ENCODE measurements around the gene SRGAP3.

Gene SRGAP3

DNA sequence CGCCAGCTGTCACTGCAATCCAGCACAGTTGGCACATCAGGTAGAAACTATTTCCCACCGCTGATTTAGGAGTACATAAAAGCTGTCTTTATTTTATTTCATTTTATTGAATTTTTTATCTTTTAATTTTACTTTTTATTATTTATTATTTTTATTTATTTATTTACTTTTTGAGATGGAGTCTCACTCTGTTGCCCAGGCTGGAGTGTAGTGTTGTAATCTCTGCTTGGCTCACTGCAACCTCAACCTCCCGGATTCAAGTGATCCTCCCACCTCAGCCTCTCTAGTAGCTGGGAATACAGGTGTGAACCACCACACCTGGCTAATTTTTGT lies 31.0 kb downstream of the SRGAP3 start:
- no peak overlapping the region for H3K27ac ChIP-seq (ENCODE audit: insufficient read depth in 1 of 2, low read depth in 1 of 2, low read length in 2 of 2, poor library complexity in 1 of 2, severe bottlenecking in 2 of 2)
- H3K4me3 ChIP-seq (ENCODE audit: control insufficient read depth in 1 of 7, extremely low read depth in 1 of 7, insufficient read depth in 4 of 7, low read depth in 2 of 7, low read length in 6 of 7), result no peak overlapping the region
- no CpG with 5 or more reads among the region's 3 CpGs for WGBS (ENCODE audit: insufficient coverage)
- CTCF ChIA-PET, result no interaction called here
- no peak for DNase-seq
- no peaks in the 10 kb centered on the region for H3K9me3 ChIP-seq (ENCODE audit: control extremely low read depth in 1 of 5, control insufficient read depth in 4 of 5, insufficient read depth in 2 of 5, low read depth in 1 of 5, low read length in 4 of 5)
- H3K27me3 ChIP-seq (replicated peaks in 2 of 5; ENCODE audit: control insufficient read depth in 4 of 5, insufficient read depth in 5 of 5, low read length in 4 of 5), result no peaks in the 10 kb centered on the region
- POLR2A ChIA-PET, result no interaction called here
- no peaks in the 10 kb centered on the region for H3K36me3 ChIP-seq (ENCODE audit: control insufficient read depth in 4 of 4, insufficient read depth in 4 of 4, low read length in 3 of 4)
- peaks cover 0 to 3% (median 0%) of the 10 kb centered on the region in 4 experiments for H3K4me1 ChIP-seq (ENCODE audit: control extremely low read depth in 1 of 4, control insufficient read depth in 4 of 4, insufficient read depth in 4 of 4, low read length in 3 of 4)

DNA sequence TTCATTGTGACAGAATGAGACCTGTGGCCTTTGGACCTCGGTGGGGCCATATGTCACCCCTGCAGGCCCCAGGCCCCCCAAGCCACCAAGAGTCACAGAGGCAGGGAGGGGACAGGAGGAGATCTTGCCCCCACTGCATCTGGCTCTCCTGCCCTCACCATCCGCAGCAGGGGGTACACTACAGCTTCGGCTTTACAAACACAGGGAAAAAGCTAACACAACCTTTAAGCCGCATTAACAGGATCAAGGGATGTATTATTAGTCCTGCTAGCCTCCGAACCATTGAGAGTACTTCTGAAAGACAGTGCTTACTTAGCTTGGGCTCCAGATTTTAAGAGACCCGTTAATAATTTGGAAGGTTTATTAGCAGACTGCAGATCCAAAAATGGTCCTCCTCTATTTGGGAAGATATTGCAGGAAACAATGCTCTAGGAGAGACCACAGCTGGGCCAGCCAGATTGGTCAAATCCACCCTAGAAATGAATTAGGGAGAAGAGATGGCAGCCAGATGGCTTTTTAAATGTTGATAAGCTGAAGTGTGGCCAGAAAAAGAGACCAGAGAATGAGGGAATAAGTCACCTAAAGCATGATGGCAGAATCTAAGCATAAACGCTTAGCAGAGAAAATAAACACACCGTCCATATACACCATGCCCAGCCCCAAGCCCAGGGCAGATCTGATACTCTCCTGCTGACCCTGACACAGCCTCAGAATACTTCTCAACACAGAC lies 31.5 kb downstream of the SRGAP3 start:
- no peak overlapping the region for H3K27ac ChIP-seq (ENCODE audit: insufficient read depth in 1 of 2, low read depth in 1 of 2, low read length in 2 of 2, poor library complexity in 1 of 2, severe bottlenecking in 2 of 2)
- no peak overlapping the region for H3K4me3 ChIP-seq (ENCODE audit: control insufficient read depth in 1 of 7, extremely low read depth in 1 of 7, insufficient read depth in 4 of 7, low read depth in 2 of 7, low read length in 6 of 7)
- ChIA-PET CTCF (no interaction called here), POLR2A (no interaction called here)
- no peaks in the 10 kb centered on the region for H3K27me3 ChIP-seq (replicated peaks in 2 of 5; ENCODE audit: control insufficient read depth in 4 of 5, insufficient read depth in 5 of 5, low read length in 4 of 5)
- H3K36me3 ChIP-seq (ENCODE audit: control insufficient read depth in 4 of 4, insufficient read depth in 4 of 4, low read length in 3 of 4), result no peaks in the 10 kb centered on the region
- H3K9me3 ChIP-seq (ENCODE audit: control extremely low read depth in 1 of 5, control insufficient read depth in 4 of 5, insufficient read depth in 2 of 5, low read depth in 1 of 5, low read length in 4 of 5), result no peaks in the 10 kb centered on the region
- WGBS (ENCODE audit: insufficient coverage), result 87% methylated on average over 8 of the region's 8 CpGs
- peaks cover 0 to 8% (median 0%) of the 10 kb centered on the region in 4 experiments for H3K4me1 ChIP-seq (ENCODE audit: control extremely low read depth in 1 of 4, control insufficient read depth in 4 of 4, insufficient read depth in 4 of 4, low read length in 3 of 4)
- no peak for DNase-seq

DNA sequence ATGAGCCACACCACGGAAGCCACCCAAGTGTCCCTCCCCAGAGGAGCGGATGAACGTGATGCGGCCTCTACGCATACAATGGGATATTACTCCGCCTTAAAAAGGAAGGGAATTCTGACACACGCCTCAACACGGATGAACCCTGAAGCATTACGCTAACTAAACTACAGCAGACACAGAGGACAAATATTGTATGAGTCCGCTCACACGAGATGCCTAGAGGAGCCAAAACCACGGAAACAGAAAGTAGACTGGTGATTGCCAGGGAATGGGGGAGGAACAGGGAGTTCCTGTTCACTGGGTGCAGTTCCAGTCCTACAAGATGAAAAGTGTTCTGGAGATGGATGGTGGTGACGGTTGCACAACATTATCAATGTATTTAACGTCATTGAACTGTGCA lies 32.7 kb downstream of the SRGAP3 start:
- Histone ChIP-seq H3K36me3 (ENCODE audit: control insufficient read depth in 4 of 4, insufficient read depth in 4 of 4, low read length in 3 of 4) (no peaks in the 10 kb centered on the region), H3K27ac (ENCODE audit: insufficient read depth in 1 of 2, low read depth in 1 of 2, low read length in 2 of 2, poor library complexity in 1 of 2, severe bottlenecking in 2 of 2) (no peak overlapping the region), H3K9me3 (ENCODE audit: control extremely low read depth in 1 of 5, control insufficient read depth in 4 of 5, insufficient read depth in 2 of 5, low read depth in 1 of 5, low read length in 4 of 5) (no peaks in the 10 kb centered on the region), H3K4me3 (ENCODE audit: control insufficient read depth in 1 of 7, extremely low read depth in 1 of 7, insufficient read depth in 4 of 7, low read depth in 2 of 7, low read length in 6 of 7) (no peak overlapping the region), H3K27me3 (replicated peaks in 2 of 5; ENCODE audit: control insufficient read depth in 4 of 5, insufficient read depth in 5 of 5, low read length in 4 of 5) (no peaks in the 10 kb centered on the region), H3K4me1 (ENCODE audit: control extremely low read depth in 1 of 4, control insufficient read depth in 4 of 4, insufficient read depth in 4 of 4, low read length in 3 of 4) (peaks cover 0 to 11% (median 0%) of the 10 kb centered on the region in 4 experiments)
- CTCF ChIA-PET, result no interaction called here
- POLR2A ChIA-PET, result no interaction called here
- 98% methylated on average over 13 of the region's 14 CpGs for WGBS (ENCODE audit: insufficient coverage)
- no peak for DNase-seq

DNA sequence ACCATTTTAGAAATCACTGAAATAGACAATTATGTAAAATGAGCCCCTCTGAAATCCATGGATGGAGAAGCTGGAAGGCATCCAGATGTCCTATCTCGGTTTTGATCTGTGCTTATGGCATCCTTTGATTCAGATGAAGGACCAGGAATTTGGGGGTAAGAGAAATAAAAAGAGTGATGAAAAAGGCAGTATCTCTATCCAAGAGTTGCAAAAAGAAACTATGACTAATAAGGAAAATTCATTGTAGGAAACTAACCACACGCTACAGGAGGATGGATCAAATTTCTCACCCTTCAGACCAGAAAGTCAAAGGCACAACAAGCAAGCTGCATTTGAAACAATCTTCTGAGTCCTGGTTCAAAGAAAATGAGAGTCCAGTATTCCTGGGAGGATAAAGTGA lies 34.8 kb downstream of the SRGAP3 start:
- DNase-seq, result no peak
- no peaks in the 10 kb centered on the region for H3K27me3 ChIP-seq (replicated peaks in 2 of 5; ENCODE audit: control insufficient read depth in 4 of 5, insufficient read depth in 5 of 5, low read length in 4 of 5)
- 100% methylated on average over 2 of the region's 2 CpGs for WGBS (ENCODE audit: insufficient coverage)
- no peaks in the 10 kb centered on the region for H3K9me3 ChIP-seq (ENCODE audit: control extremely low read depth in 1 of 5, control insufficient read depth in 4 of 5, insufficient read depth in 2 of 5, low read depth in 1 of 5, low read length in 4 of 5)
- no peak overlapping the region for H3K27ac ChIP-seq (ENCODE audit: insufficient read depth in 1 of 2, low read depth in 1 of 2, low read length in 2 of 2, poor library complexity in 1 of 2, severe bottlenecking in 2 of 2)
- ChIA-PET CTCF (no interaction called here), POLR2A (no interaction called here)
- H3K36me3 ChIP-seq (ENCODE audit: control insufficient read depth in 4 of 4, insufficient read depth in 4 of 4, low read length in 3 of 4), result no peaks in the 10 kb centered on the region
- H3K4me3 ChIP-seq (ENCODE audit: control insufficient read depth in 1 of 7, extremely low read depth in 1 of 7, insufficient read depth in 4 of 7, low read depth in 2 of 7, low read length in 6 of 7), result no peak overlapping the region
- H3K4me1 ChIP-seq (ENCODE audit: control extremely low read depth in 1 of 4, control insufficient read depth in 4 of 4, insufficient read depth in 4 of 4, low read length in 3 of 4), result peaks cover 0 to 11% (median 0%) of the 10 kb centered on the region in 4 experiments

DNA sequence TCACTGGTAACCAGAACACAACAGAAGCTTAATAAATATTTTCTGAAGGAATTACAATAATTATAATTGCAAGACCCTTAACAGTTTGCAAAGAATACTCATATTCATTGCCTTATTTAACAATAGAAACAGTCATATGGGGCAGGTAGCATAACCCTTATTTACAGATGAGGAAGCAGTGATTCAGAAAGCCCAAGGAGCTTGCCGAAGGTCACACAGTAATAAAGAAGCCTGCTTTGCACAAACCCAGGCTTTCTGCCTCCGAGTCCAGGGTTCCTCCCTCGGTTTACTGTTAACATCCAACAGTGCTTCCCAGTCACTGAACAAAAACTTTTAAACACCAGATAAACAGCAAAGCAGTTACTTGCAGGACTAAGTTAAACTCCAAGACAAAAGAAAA lies 35.3 kb downstream of the SRGAP3 start:
- whole genome bisulfite sequencing (ENCODE audit: insufficient coverage), result 90% methylated on average over 2 of the region's 3 CpGs
- peaks cover 0 to 11% (median 0%) of the 10 kb centered on the region in 4 experiments for H3K4me1 ChIP-seq (ENCODE audit: control extremely low read depth in 1 of 4, control insufficient read depth in 4 of 4, insufficient read depth in 4 of 4, low read length in 3 of 4)
- H3K27me3 ChIP-seq (replicated peaks in 2 of 5; ENCODE audit: control insufficient read depth in 4 of 5, insufficient read depth in 5 of 5, low read length in 4 of 5), result no peaks in the 10 kb centered on the region
- no peak for DNase-seq
- no peak overlapping the region for H3K27ac ChIP-seq (ENCODE audit: insufficient read depth in 1 of 2, low read depth in 1 of 2, low read length in 2 of 2, poor library complexity in 1 of 2, severe bottlenecking in 2 of 2)
- CTCF ChIA-PET, result no interaction called here
- no peak overlapping the region for H3K4me3 ChIP-seq (ENCODE audit: control insufficient read depth in 1 of 7, extremely low read depth in 1 of 7, insufficient read depth in 4 of 7, low read depth in 2 of 7, low read length in 6 of 7)
- H3K36me3 ChIP-seq (ENCODE audit: control insufficient read depth in 4 of 4, insufficient read depth in 4 of 4, low read length in 3 of 4), result no peaks in the 10 kb centered on the region
- POLR2A ChIA-PET, result no interaction called here
- H3K9me3 ChIP-seq (ENCODE audit: control extremely low read depth in 1 of 5, control insufficient read depth in 4 of 5, insufficient read depth in 2 of 5, low read depth in 1 of 5, low read length in 4 of 5), result no peaks in the 10 kb centered on the region

DNA sequence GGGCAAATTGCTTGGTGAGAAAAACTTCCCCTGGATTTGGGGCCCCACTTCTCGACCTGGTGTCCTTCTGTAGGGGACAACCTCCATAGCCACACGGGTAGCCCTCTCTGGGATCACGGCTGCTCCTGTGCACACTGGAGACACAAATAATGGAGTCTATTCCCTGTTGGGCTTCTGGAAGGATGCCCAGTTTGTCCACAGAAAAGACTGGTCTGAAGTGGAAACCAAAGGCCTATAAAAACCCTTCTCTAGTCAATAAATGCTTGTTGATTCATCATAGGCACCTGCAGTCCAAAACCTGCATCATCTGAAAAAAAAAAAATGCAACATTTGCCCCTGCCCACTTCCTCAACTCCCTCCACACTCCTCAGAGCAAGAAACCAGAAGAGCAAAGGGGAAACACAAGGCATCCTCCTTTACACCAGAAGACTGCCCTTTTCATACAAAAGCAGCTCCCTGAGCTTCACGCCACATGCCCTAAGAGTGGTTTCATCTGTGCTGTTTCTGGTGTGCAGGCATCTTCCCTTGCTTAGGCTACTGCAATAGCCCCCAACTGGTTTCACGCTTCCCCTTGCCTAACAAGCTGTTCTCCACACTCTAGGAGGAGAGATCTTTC lies 36.3 kb downstream of the SRGAP3 start:
- Histone ChIP-seq H3K27ac (ENCODE audit: insufficient read depth in 1 of 2, low read depth in 1 of 2, low read length in 2 of 2, poor library complexity in 1 of 2, severe bottlenecking in 2 of 2) (no peak overlapping the region), H3K9me3 (ENCODE audit: control extremely low read depth in 1 of 5, control insufficient read depth in 4 of 5, insufficient read depth in 2 of 5, low read depth in 1 of 5, low read length in 4 of 5) (no peaks in the 10 kb centered on the region), H3K36me3 (ENCODE audit: control insufficient read depth in 4 of 4, insufficient read depth in 4 of 4, low read length in 3 of 4) (no peaks in the 10 kb centered on the region), H3K27me3 (replicated peaks in 2 of 5; ENCODE audit: control insufficient read depth in 4 of 5, insufficient read depth in 5 of 5, low read length in 4 of 5) (no peaks in the 10 kb centered on the region), H3K4me1 (ENCODE audit: control extremely low read depth in 1 of 4, control insufficient read depth in 4 of 4, insufficient read depth in 4 of 4, low read length in 3 of 4) (peaks cover 0 to 11% (median 0%) of the 10 kb centered on the region in 4 experiments), H3K4me3 (ENCODE audit: control insufficient read depth in 1 of 7, extremely low read depth in 1 of 7, insufficient read depth in 4 of 7, low read depth in 2 of 7, low read length in 6 of 7) (no peak overlapping the region)
- peak in 2 of 3 donors; percentile 44 to 61 for DNase-seq
- CTCF ChIA-PET, result no interaction called here
- WGBS (ENCODE audit: insufficient coverage), result 96% methylated on average over 3 of the region's 5 CpGs
- POLR2A ChIA-PET, result no interaction called here

DNA sequence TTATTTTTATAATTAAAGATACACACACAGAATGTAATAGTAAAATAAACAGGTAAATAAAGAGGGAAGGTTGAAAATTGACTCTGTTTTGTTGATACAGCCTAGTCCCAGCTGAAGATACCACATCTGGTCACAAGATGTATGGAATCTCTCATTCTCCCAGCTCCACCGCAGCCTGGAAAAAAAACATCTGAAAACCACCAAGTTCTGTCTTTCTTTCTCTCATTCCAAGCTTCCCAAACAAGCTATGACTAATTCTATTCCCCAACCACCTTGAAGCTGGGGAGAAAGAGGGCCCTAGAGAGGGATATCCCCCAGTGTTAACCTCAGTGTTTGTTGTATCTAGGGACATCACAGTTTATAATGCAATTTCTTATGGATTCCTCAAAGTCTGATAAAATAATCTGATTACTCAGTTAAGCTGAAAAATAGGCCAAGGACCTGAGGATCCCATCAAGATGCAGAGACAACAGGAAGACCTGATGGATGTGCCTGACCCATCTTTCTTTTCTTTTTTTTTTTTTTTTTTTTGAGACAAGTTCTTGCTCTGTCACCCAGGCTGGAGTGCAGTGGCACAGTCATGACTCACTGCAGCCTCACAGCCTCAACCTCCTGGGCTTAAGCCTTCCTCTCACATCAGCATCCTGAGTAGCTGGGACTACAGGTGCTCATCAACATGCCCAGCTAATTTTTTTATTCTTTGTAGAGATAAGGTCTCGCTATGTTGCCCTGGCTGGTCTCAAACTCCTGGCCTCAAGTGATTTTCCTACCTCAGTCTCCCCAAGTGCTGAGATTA lies 38.1 kb downstream of the SRGAP3 start:
- H3K4me3 ChIP-seq (ENCODE audit: control insufficient read depth in 1 of 7, extremely low read depth in 1 of 7, insufficient read depth in 4 of 7, low read depth in 2 of 7, low read length in 6 of 7), result no peak overlapping the region
- ChIA-PET CTCF (no interaction called here), POLR2A (no interaction called here)
- H3K36me3 ChIP-seq (ENCODE audit: control insufficient read depth in 4 of 4, insufficient read depth in 4 of 4, low read length in 3 of 4), result no peaks in the 10 kb centered on the region
- H3K9me3 ChIP-seq (ENCODE audit: control extremely low read depth in 1 of 5, control insufficient read depth in 4 of 5, insufficient read depth in 2 of 5, low read depth in 1 of 5, low read length in 4 of 5), result no peaks in the 10 kb centered on the region
- no peak overlapping the region for H3K27ac ChIP-seq (ENCODE audit: insufficient read depth in 1 of 2, low read depth in 1 of 2, low read length in 2 of 2, poor library complexity in 1 of 2, severe bottlenecking in 2 of 2)
- peaks cover 0 to 11% (median 0%) of the 10 kb centered on the region in 4 experiments for H3K4me1 ChIP-seq (ENCODE audit: control extremely low read depth in 1 of 4, control insufficient read depth in 4 of 4, insufficient read depth in 4 of 4, low read length in 3 of 4)
- no peaks in the 10 kb centered on the region for H3K27me3 ChIP-seq (replicated peaks in 2 of 5; ENCODE audit: control insufficient read depth in 4 of 5, insufficient read depth in 5 of 5, low read length in 4 of 5)
- no peak for DNase-seq
- 100% methylated on average over 1 of the region's 2 CpGs for WGBS (ENCODE audit: insufficient coverage)

Measured in common myeloid progenitor, CD34-positive (primary cell).